Neural cell (in vitro differentiated cells): Measurements from ENCODE around the gene ERVH48-1. TPM values are rescaled to one million over a fixed set of nuclear protein-coding genes. Genes with fewer than 3 reads are reported as not detected.
"Not testable (repeated sequence)": the region's sequence is repeated elsewhere in the genome, so short reads cannot be mapped to it uniquely, and the experiment has no call there.

Experiments
- H2AFZ ChIP-seq: fragments of 200-600, 300-800 bp; sonication (generic), shearing (Covaris generic); 2 replicates; pipeline ENCODE4 v1.6.0; 2014; ENCODE audit warnings: low read depth, mild to moderate bottlenecking, antibody characterized with exemption, low read length, moderate library complexity
- H3F3A ChIP-seq: fragments of 200-600 bp; shearing (Covaris generic); 2 replicates; pipeline ENCODE4 v1.6.1; 2016; ENCODE audit warnings: mild to moderate bottlenecking, moderate library complexity, mixed read lengths, antibody characterized with exemption, low read length; ENCODE audit not compliant: insufficient read depth, poor library complexity, severe bottlenecking
- H3K27ac ChIP-seq: fragments of 200-600, 300-800 bp; sonication (generic), shearing (Covaris generic); 2 replicates; pipeline ENCODE4 v1.5.1; 2014; ENCODE audit warnings: mild to moderate bottlenecking, low read length, moderate library complexity
- H3K27me3 ChIP-seq: fragments of 300-800, 200-600 bp; sonication (generic), shearing (Covaris generic); 2 replicates; pipeline ENCODE4 v1.6.0; 2014; ENCODE audit warnings: mild to moderate bottlenecking, low read depth, low read length, moderate library complexity; ENCODE audit not compliant: insufficient read depth
- H3K36me3 ChIP-seq: fragments of 300-800, 200-600 bp; sonication (generic), shearing (Covaris generic); 2 replicates; pipeline ENCODE4 v1.5.1; 2014; ENCODE audit warnings: mild to moderate bottlenecking, antibody characterized with exemption, low read length, moderate library complexity; ENCODE audit not compliant: insufficient read depth
- H3K4me2 ChIP-seq: fragments of 300-800, 200-600 bp; sonication (generic), shearing (Covaris generic); 2 replicates; pipeline ENCODE4 v1.6.0; 2014; ENCODE audit warnings: mild to moderate bottlenecking, low read length
- H3K4me3 ChIP-seq: fragments of 300-800, 200-600 bp; sonication (generic), shearing (Covaris generic); 2 replicates; pipeline ENCODE4 v1.5.1; 2014; ENCODE audit warnings: mild to moderate bottlenecking, low read length, moderate library complexity
- H3K79me2 ChIP-seq: fragments of 200-600 bp; shearing (Covaris generic); replicated peaks from 2 replicates; pipeline ENCODE4 v1.6.0; 2014; ENCODE audit warnings: mild to moderate bottlenecking, low read length, moderate library complexity; ENCODE audit not compliant: insufficient read depth
- H3K9ac ChIP-seq: fragments of 300-800, 200-600 bp; sonication (generic), shearing (Covaris generic); 2 replicates; pipeline ENCODE4 v1.6.1; 2016; ENCODE audit warnings: mild to moderate bottlenecking, low read length, mixed read lengths
- H3K9me2 ChIP-seq: fragments of 200-600 bp; shearing (Covaris generic); 2 replicates; pipeline ENCODE4 v1.6.1; 2016; ENCODE audit warnings: mild to moderate bottlenecking, low read length, mixed read lengths; ENCODE audit not compliant: insufficient read depth
- H3K9me3 ChIP-seq: fragments of 200-600, 300-800 bp; sonication (generic), shearing (Covaris generic); 2 replicates; pipeline ENCODE4 v1.6.1; 2016; ENCODE audit warnings: mild to moderate bottlenecking, mixed run types, low read length, moderate library complexity, mixed read lengths
- H4K20me1 ChIP-seq: fragments of 200-600 bp; shearing (Covaris generic); 2 replicates; pipeline ENCODE4 v1.6.1; 2016; ENCODE audit warnings: mild to moderate bottlenecking, mixed run types; ENCODE audit not compliant: insufficient read depth
- CTCF ChIP-seq: fragments of 450-650 bp; IDR thresholded peaks from 2 replicates; pipeline ENCODE4 v1.5.1; 2014; ENCODE audit warnings: antibody characterized with exemption, mild to moderate bottlenecking, moderate library complexity; ENCODE audit not compliant: poor library complexity, severe bottlenecking
- EP300 ChIP-seq: fragments of 450-650 bp; conservative IDR thresholded peaks from 2 replicates; pipeline ENCODE4 v1.6.1; 2014; ENCODE audit warnings: antibody characterized with exemption, mild to moderate bottlenecking, moderate library complexity; ENCODE audit not compliant: poor library complexity, severe bottlenecking
- EZH2 ChIP-seq: fragments of 200-600, 300-800 bp; shearing (Covaris generic), sonication (generic); IDR thresholded peaks from 2 replicates; pipeline ENCODE4 v1.6.1; 2014; ENCODE audit warnings: antibody characterized with exemption, low read length, borderline replicate concordance, mild to moderate bottlenecking; ENCODE audit not compliant: insufficient read depth, poor library complexity, severe bottlenecking
- MXI1 ChIP-seq: fragments of 450-650 bp; conservative IDR thresholded peaks from 2 replicates; pipeline ENCODE4 v1.6.1; 2014; ENCODE audit warnings: antibody characterized with exemption, mild to moderate bottlenecking; ENCODE audit not compliant: poor library complexity, severe bottlenecking
- POLR2AphosphoS5 ChIP-seq: IDR thresholded peaks from 2 replicates; pipeline ENCODE4 v1.6.1; 2012
- RAD21 ChIP-seq: fragments of 450-650 bp; conservative IDR thresholded peaks from 2 replicates; pipeline ENCODE4 v1.6.1; 2014; ENCODE audit warnings: antibody characterized with exemption, mild to moderate bottlenecking, moderate library complexity
- REST ChIP-seq: IDR thresholded peaks from 2 replicates; pipeline ENCODE4 v1.6.1; 2012; ENCODE audit warnings: borderline replicate concordance
- SMC3 ChIP-seq: fragments of 450-650 bp; conservative IDR thresholded peaks from 2 replicates; pipeline ENCODE4 v1.6.1; 2014; ENCODE audit warnings: antibody characterized with exemption, mild to moderate bottlenecking, moderate library complexity; ENCODE audit not compliant: poor library complexity
- TAF1 ChIP-seq: IDR thresholded peaks from 2 replicates; pipeline ENCODE4 v1.6.1; 2012; ENCODE audit warnings: low read depth
- polyA plus RNA-seq: library from polyadenylated mRNA; depleted of rRNA; stranded (reverse); fragments of >200 nt; gene quantifications from 2 replicates; pipeline ENCODE4 v1.2.3, GENCODE V29; 2014

The ERVH48-1 gene
- polyA plus RNA-seq, 1 donor from 2014 or later = not detected

- H3K27ac ChIP-seq = no peak overlapping the region
- TF ChIP-seq MXI1 (no peak), POLR2AphosphoS5 (no peak), REST (no peak), CTCF (no peak), EZH2 (no peak), RAD21 (no peak), SMC3 (no peak), TAF1 (no peak), EP300 (no peak)
Measured at GRCh38 chr21:42959728-42960127, 34.3 kb upstream of the ERVH48-1 start.

GRCh38 chr21:42958122-42958521, 32.7 kb upstream of the ERVH48-1 start:
- H3K4me3 ChIP-seq, H3K4me2 ChIP-seq, H2AFZ ChIP-seq, H3K27ac ChIP-seq, H3F3A ChIP-seq, H3K27me3 ChIP-seq, H3K9me3 ChIP-seq, H4K20me1 ChIP-seq, H3K36me3 ChIP-seq, H3K9me2 ChIP-seq, H3K9ac ChIP-seq, H3K79me2 ChIP-seq: not testable (repeated sequence)

More at GRCh38 chr21:42959728-42960127, 34.3 kb upstream of the ERVH48-1 start:
- Histone ChIP-seq H3K9me3 (no peaks in the 10 kb centered on the region), H3K36me3 (no peaks in the 10 kb centered on the region), H3K4me2 (no peak overlapping the region), H4K20me1 (no peaks in the 10 kb centered on the region), H3K4me3 (no peak overlapping the region), H3K27me3 (no peaks in the 10 kb centered on the region), H3K9me2 (no peaks in the 10 kb centered on the region), H2AFZ (no peak overlapping the region), H3K79me2 (no peaks in the 10 kb centered on the region), H3K9ac (no peak overlapping the region), H3F3A (no peaks in the 10 kb centered on the region)
